ENCODE measurements around the gene CX3CR1. TPM values are rescaled to one million over a fixed set of nuclear protein-coding genes. Genes with fewer than 3 reads are reported as not detected.

CX3CR1 gene
- total RNA-seq, 4 donors from 2014 or later: 0.32 TPM; not detected in 3

- in situ Hi-C loops (cut with MboI; ENCODE audit: low pct_ligation_motif_present in 1 of 4, low pct_unique_long_range_greater_than_20kb in 1 of 4, low sequenced_read_pairs in 3 of 4): no loop called here
These were observed 38.3 kb downstream of the CX3CR1 start for GRCh38 chr3:39241561-39241960.

GRCh38 chr3:39237027-39237426, 42.8 kb downstream of the CX3CR1 start:
- no peak overlapping the region for H3K4me3 ChIP-seq
- no peaks in the 10 kb centered on the region for H3K9me3 ChIP-seq
- TF ChIP-seq CTCF (IDR thresholded peaks at IDR 0.05) (no peak), EP300 (IDR thresholded peaks at IDR 0.05; ENCODE audit: low read depth) (no peak), POLR2A (IDR thresholded peaks at IDR 0.05) (no peak), POLR2AphosphoS5 (IDR thresholded peaks at IDR 0.05) (no peak)
- no peak for DNase-seq
- in situ Hi-C loops (cut with MboI; ENCODE audit: low pct_ligation_motif_present in 1 of 4, low pct_unique_long_range_greater_than_20kb in 1 of 4, low sequenced_read_pairs in 3 of 4): no loop called here
- intact Hi-C loops (cut with DNase I; ENCODE audit: low total_unique reads): no loop called here
- no peak overlapping the region for H3K27ac ChIP-seq
- 20 to 83% methylated on average over 1 to 6 of the region's 6 CpGs for WGBS, 2 donors (ENCODE audit: low coverage in 1 of 2)
- H3K4me1 ChIP-seq: no peaks in the 10 kb centered on the region
- peaks cover 17% of the 10 kb centered on the region for H3K27me3 ChIP-seq
- H3K36me3 ChIP-seq: no peaks in the 10 kb centered on the region

More at GRCh38 chr3:39241561-39241960, 38.3 kb downstream of the CX3CR1 start:
- DNase-seq: no peak
- no peak overlapping the region for H3K4me3 ChIP-seq
- TF ChIP-seq POLR2AphosphoS5 (IDR thresholded peaks at IDR 0.05): no peak
- TF ChIP-seq EP300 (IDR thresholded peaks at IDR 0.05; ENCODE audit: low read depth): no peak
- TF ChIP-seq POLR2A (IDR thresholded peaks at IDR 0.05): no peak
- TF ChIP-seq CTCF (IDR thresholded peaks at IDR 0.05): no peak
- intact Hi-C loops (cut with DNase I; ENCODE audit: low total_unique reads): no loop called here
- H3K27me3 ChIP-seq: peaks cover 5% of the 10 kb centered on the region
- no peaks in the 10 kb centered on the region for H3K4me1 ChIP-seq
- no peaks in the 10 kb centered on the region for H3K9me3 ChIP-seq
- no peak overlapping the region for H3K27ac ChIP-seq
- H3K36me3 ChIP-seq: no peaks in the 10 kb centered on the region

GRCh38 chr3:39234651-39235050, 45.2 kb downstream of the CX3CR1 start:
- no peak overlapping the region for H3K4me3 ChIP-seq
- peaks cover 17% of the 10 kb centered on the region for H3K27me3 ChIP-seq
- intact Hi-C loops (cut with DNase I; ENCODE audit: low total_unique reads): no loop called here
- DNase-seq: no peak
- H3K9me3 ChIP-seq: no peaks in the 10 kb centered on the region
- no peak overlapping the region for H3K27ac ChIP-seq
- in situ Hi-C loops (cut with MboI; ENCODE audit: low pct_ligation_motif_present in 1 of 4, low pct_unique_long_range_greater_than_20kb in 1 of 4, low sequenced_read_pairs in 3 of 4): no loop called here
- no peaks in the 10 kb centered on the region for H3K4me1 ChIP-seq
- WGBS, 2 donors (ENCODE audit: low coverage in 1 of 2): 0 to 32% methylated on average over 2 of the region's 2 CpGs
- TF ChIP-seq POLR2A (IDR thresholded peaks at IDR 0.05): no peak
- H3K36me3 ChIP-seq: no peaks in the 10 kb centered on the region

GRCh38 chr3:39232859-39233258, 47.0 kb downstream of the CX3CR1 start:
- no peak for DNase-seq
- no peak overlapping the region for H3K4me3 ChIP-seq
- intact Hi-C loops (cut with DNase I; ENCODE audit: low total_unique reads) (no loop called here), in situ Hi-C loops (cut with MboI; ENCODE audit: low pct_ligation_motif_present in 1 of 4, low pct_unique_long_range_greater_than_20kb in 1 of 4, low sequenced_read_pairs in 3 of 4) (no loop called here)
- no peaks in the 10 kb centered on the region for H3K9me3 ChIP-seq
- H3K27me3 ChIP-seq: peaks cover 17% of the 10 kb centered on the region
- no peaks in the 10 kb centered on the region for H3K36me3 ChIP-seq
- WGBS, 2 donors (ENCODE audit: low coverage in 1 of 2): 43 to 56% methylated on average over 3 of the region's 3 CpGs
- no peak overlapping the region for H3K27ac ChIP-seq
- TF ChIP-seq POLR2AphosphoS5 (IDR thresholded peaks at IDR 0.05) (no peak), POLR2A (IDR thresholded peaks at IDR 0.05) (no peak), CTCF (IDR thresholded peaks at IDR 0.05) (no peak), EP300 (IDR thresholded peaks at IDR 0.05; ENCODE audit: low read depth) (no peak)
- H3K4me1 ChIP-seq: no peaks in the 10 kb centered on the region

- peaks cover 0 to 4% (median 0%) of the 10 kb centered on the region in 4 donors for H3K4me1 ChIP-seq
- peaks cover 10% of the 10 kb centered on the region for H3K27me3 ChIP-seq
- H3K36me3 ChIP-seq: no peaks in the 10 kb centered on the region
- TF ChIP-seq EP300 (IDR thresholded peaks at IDR 0.05; ENCODE audit: low read depth) (no peak), POLR2A (IDR thresholded peaks at IDR 0.05) (no peak), CTCF (IDR thresholded peaks at IDR 0.05) (no peak), POLR2AphosphoS5 (IDR thresholded peaks at IDR 0.05) (no peak)
- 93% methylated on average over 1 of the region's 1 CpG; no CpG with 5 or more reads in 1 of the 2 donors for WGBS, 2 donors (ENCODE audit: low coverage in 1 of 2)
- no peak overlapping the region for H3K4me3 ChIP-seq
- no peaks in the 10 kb centered on the region for H3K9me3 ChIP-seq
- in situ Hi-C loops (cut with MboI; ENCODE audit: low pct_ligation_motif_present in 1 of 4, low pct_unique_long_range_greater_than_20kb in 1 of 4, low sequenced_read_pairs in 3 of 4): no loop called here
- no peak for DNase-seq
- H3K27ac ChIP-seq: no peak overlapping the region
- intact Hi-C loops (cut with DNase I; ENCODE audit: low total_unique reads): no loop called here
These were observed 49.4 kb downstream of the CX3CR1 start for GRCh38 chr3:39230453-39230852.
